IPS DF 4.7 (cell line): Measurements from ENCODE around the gene PEX14.

Experiments
- DNase-seq: peaks from one replicate; pipeline ENCODE4 v3.0.0-alpha.2; 2013; ENCODE audit warnings: low spot score; ENCODE audit errors: extremely low read depth

PEX14 gene

DNA sequence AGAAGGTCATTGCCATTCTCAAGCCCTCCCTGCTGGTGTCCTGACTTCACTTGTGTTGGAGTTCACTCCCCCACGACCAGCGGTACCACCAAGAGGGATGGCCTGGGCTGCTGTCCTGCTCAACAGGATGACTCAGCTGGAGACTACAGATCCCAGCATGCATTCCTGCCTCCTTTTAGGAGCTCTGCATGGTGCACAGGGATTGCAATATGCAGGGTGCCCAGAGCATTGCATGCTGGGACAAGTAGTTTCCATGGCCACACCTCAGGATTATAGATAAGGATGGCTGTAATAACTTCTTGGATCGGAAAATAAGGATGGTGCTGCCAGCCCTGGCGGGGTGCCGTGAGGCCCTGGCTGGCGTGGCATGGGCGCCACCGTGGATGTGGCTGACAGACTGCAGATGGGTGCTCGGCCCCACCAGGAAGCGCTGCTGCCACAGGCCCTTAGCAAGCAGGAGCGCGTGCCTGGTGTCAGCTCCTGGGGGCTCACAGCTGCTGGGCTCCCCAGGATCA lies 171.7 kb downstream of the PEX14 start:
- DNase-seq = no peak

DNA sequence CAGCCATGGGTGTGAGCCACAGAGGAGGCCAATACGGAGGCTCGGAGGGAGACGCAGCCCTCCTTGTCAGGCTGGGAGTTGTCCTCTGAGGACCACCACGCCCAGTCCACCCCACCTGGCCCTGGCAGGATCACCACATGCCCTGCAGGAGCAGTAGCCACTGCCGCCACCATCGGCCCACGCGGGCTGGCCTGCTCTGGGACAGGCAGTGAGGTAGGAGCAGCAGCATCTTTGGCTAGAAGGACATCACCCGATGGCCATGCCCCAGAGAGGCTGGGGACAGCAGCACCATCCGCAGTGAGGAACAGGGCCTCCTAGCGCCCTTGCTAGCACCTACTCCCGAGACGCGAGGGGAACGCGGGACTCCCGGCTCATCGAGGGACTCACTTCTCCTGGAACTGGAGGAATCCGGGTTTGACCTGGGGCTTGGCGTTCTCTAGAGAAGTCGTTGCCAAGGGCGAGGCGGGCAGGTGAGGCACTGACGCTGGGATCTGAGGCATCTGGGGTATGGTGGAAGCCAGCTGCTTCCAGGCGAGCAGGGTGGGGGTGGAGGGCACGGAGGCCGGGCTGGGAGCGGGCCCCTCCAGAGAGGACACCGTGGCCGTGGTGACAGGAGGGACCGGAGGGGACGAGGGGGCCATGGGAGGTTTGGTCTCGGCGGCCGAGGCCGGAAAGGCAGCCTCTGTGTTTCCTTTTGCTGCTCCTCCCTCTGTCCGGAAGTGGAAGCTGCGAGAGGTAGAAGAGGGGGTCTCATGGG lies 172.8 kb downstream of the PEX14 start:
- DNase-seq = no peak

DNA sequence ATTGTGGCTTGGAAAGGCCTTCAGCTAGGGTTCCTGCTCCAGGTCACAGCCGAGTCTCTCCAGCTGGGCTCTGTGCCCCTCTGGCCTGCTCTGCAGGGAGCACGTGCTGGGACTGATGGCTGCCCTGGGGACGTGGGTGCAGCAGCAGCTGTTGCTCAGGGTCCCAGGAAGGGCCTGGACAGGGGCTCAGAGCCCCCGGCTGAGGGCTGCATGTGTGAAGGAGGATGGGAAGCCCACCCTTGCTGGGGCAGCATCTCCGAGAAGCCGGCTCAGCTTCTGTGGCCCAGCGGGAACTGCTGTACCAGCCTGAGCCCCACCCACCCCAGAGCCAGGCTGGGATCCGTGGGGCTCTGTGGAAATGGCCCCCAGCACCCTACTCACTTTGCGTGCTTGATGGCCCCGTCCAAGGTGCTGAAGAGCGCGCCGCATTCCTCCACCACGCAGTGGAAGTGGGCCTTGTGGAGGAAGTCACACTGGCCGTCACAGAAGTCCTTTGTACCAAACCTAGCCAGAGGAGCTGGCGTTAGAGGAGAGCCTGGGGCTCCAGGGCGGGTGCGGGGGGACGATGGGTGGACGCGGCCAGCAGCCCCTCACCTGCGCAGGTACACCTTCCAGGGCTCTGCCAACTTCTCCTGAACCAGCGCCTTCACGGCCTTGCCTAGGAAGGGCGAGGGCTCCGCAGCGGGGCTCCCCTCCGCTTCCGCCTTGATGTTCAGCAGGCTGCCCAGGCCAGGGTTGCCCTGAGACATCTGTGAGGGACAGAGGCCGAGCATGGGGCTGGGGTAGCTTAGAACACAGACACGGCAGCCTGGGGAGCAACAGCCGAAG lies 174.2 kb downstream of the PEX14 start:
- no peak for DNase-seq

DNA sequence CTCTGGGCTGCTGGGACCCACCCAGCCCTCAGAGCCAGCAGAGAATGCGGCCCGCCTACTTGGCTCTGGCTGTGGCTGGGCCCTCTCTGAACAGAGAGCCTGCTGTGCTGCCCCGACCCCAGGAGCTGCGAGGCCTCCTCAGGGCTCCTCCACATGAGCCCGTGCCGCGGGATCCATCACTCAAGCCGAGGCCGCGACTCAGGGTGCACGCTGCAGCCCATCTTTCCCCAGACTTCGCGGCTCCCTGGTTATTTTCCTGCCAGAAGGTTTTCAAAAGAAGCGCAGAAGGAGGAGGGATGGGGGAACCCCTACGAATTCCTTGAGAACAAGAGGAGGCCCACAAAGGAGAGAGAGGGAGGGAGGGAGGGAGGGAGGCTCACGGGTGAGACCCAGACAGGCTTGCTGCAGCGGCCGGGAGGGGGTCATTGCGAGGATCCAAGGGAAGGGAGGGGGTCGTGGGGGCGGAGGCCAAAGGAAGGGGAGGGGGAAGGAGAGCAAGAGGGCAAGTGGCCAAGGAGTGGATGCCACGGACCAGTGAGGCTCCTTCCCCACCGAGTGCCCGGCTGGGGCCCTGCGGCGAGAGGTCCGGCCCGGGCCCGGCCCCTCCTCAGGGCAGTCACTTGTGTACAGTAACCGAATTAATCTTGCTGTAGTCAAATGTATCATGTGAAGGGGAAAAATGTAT lies 174.9 kb downstream of the PEX14 start:
- DNase-seq = no peak

DNA sequence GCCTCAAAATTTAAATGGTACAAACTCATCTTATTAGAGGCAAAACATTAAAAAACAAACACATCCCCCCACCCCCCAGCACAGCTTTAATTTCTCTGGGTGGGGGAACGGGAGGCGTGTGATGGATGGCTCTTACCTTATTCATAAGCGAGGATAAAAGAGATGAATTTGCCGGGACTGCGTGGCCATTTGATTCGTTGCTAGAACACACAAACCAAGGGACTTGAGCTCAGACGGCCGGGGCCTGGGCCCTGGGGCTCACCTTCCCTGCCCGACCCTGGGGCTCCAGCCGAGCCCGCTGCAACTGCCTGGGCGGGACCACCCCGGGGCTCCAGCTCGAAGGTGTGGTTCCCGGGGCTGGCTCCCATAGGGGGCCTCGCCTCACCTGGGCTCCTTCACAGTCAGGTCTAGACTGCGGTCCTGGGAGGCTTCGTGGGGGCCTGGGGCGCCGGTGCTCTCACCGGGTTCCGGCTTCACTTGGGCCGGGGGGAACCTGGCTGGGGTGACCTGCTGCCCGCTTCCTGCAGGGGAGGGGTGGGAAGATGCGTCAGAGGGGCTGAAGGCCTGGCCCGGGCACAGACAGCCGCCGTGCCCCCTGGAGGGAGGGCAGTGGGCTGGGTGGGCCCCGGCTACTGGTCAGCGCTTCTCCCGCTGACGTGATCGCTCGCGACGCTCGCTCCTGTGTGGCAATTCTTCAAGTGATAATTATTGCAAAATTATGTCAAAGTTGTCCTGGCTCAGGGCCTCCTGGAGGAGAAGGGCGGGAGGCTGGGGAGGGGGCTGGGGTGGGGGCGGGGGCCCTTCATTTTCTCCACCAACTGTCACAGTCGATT lies 176.0 kb downstream of the PEX14 start:
- DNase-seq = no peak

DNA sequence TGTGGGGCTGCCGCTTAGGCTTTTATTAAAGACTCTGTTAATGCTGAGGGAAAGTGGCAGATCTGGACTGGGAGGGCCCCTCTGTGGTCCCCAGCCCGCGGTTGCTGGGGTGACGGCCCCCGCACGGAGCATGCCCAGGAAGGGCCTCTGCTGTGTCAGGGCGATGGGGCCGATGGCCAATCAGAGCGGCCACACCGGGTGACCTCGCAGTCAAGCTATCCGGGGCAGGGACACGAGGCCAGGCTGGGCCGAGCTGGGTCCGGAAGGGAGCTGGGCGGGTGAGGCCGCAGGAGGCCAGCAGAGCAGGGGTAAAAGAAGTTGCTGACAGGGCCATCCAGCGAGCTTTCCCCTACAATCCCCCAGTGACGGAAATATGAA lies 176.6 kb downstream of the PEX14 start:
- no peak for DNase-seq

DNA sequence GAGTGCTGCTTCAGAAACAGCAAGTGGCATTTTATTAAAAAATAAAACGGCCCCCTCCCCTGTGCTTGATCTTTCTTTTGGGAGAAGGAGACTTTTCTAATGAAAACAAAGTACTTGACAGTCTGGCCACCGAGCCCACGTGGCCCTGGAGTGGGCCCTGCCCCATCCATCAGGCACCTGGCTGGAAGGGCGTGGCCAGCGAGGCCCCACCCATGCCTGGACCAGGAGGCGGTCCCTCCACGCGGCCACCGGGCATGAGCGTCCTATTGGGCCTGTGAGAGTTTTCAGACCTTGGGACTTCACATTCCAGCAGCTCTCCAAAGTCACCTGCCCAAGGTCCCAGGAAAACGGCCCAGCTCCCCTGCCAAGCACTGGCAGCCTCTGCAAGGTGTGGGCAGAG lies 177.0 kb downstream of the PEX14 start:
- DNase-seq = no peak

DNA sequence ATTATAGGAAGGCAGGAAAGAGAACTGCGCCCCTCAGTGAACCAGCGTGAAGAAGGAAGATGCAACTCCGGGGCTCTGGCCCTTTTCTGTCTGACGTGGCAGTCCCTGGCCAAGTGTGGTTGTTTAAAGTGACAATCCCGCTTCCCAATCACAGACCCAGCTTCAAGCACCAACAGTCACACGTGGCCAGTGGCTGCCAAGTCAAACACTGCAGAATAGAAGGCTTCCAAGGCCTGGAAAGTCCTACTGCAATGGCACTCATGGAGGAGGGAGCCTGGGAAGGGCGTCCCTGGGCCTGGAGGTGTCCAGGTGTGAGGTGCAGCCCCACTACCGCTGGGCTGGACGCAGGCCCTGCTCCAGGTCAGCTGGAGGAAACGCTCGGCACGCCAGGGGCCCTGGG lies 177.9 kb downstream of the PEX14 start:
- no peak for DNase-seq

DNA sequence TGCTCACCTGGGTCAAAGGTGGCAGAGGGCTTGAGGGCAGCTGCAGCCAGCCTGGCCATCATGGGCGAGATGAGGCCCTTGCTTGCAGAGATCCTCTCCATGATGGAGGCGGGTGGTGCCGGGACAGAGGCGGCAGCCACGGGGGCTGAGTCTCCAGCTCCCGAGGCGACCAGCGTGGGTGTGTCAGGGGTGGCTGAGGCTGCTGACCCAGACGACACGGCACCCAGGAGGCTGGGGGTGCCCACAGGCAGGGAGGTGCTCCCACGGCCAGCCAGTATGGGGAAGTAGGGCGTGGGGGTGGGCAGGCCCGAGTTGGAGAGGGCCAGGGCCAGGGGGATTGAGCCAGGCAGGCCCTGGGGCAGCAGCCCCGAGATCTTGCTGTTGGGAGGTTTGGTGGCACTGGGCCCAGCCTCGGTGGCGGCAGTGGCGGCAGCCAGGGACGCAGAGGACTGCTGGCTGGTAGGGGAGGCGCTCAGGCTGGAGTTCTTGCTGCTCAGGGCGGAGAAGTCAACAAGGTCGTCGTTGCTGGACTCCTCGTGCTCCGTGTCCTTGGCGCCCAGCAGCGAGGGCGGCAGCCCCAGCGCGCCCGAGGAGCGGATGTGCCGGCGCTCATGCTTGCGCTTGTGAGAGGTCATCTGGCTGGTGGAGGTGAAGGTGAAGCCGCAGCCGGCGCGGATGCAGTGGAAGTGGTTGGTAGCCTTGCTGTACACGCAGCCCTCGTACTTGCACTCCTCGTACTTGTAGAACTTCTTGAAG lies 178.8 kb downstream of the PEX14 start:
- DNase-seq = no peak

DNA sequence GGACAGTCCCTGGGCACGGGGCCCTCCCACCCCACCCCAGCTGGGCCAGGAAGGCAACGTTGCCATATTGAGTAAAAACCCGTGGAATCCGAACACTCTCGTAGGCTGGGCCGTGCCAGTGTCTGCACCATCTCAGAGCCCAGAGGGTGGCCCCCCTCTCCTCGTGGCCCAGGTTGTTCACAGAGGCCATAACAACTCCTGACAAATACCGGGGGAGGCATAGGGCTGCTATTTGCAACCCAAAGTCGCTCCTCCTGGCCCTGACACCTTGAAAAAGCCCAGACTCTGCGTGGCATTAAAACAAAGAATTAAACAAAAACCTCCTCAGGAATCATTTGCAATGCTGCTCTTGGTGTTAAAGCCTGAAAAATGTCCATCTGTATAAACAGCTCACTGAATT lies 180.3 kb downstream of the PEX14 start:
- DNase-seq = no peak

DNA sequence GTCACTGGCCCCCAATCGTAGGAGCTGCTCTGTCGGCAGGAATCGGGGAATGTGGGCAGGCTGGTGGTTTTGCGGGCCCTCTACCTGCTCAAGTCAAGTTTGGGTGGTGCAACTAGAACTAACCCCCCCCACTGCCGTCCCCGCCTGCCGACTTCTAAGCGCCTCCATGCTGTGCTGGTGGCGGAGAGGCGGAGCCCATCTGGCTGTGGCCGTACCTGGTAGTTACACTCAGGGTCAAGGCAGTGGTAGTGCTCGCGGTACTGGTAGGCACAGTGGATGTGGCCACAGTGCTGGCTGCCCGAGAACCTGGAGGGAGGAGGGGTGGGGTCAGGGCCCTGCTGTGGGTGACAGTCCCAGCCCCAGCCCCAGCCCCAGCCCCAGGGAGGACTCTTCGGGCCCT lies 181.7 kb downstream of the PEX14 start:
- DNase-seq = no peak

DNA sequence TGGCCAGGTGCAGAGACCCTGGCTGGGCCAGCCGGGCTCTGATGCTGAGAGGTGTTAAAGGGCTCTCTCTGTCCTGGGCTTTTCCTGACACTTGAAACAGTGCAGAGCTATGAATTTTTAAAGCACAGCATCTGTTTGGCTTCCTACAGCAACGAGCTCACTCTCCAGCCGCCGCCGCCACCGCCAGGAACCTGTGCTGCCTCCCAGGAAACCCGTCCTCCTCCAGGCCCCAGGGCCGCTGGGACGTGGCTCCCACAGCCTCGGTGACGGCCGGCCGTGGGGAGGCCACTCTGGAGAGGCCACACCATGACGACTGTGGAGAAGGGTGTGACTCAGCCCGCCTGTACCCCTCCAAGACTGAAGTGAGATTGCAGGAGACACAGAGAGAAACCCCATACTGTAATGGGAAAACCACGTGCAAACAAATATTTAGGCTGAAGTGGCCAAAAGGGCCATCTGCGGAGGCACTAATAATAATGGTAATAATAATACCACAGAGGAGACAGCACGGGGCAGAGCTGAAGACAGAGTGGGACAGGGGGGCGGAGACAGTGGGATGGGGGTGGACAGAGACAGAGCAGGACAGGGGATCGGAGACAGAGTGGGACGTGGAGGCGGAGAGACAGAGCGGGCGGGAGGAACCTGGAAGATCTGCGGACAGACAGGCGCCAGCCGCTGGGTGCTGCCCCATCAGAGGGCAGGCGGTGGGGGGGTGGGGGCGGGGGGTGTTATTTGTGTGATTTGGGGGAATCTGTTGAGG lies 182.5 kb downstream of the PEX14 start:
- no peak for DNase-seq

DNA sequence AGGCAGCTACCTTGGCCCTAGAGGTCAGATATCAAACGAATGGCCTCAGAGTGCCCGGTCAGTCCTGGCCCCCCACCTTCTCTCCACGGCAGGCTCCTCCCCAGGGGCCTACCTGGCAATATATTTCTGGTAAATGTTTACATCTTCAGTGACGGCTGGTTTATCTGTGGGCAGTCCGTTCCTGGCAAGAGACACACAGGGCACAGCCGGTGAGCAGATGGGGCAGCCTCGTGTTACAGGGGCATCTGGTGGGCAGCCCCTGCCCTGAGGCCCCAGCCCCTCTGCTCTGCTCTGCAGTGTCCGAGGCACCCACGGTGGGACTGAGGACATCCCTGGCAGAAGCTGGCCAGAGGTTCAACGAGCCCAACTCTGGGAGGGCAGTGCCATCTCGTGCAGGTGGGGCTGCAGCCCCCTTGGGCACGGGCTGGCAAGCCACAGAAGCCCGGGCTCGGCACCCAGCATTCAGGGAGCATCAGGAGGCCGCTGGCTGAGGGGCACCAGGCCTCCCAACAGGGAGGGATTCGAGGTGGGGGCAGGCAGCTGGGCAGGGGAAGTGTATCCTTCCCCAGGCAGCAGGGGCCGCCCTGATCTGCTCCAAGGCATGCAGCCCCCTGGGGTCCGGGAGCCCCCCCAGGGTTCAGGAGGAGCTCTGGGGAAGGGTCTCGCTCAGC lies 183.8 kb downstream of the PEX14 start:
- no peak for DNase-seq

DNA sequence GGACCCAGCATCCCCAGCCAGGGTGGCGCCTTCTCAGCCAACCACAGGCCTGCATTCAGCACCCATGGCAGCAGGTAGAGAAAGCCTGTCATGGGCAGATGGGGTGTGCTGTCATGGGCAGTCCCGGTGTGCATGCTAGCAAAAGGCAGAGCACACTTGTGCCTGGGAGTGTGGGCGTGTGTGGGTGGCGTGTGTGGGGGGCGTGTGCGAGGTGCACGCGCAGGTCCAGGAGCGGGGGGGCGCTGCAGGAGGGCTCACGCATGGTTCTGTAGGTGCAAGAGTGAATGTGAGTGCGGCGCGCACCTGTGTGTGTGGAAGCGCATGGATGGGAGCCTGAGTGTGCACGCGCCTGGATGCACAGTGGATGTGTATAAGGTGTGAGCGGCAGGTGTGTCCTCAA lies 184.5 kb downstream of the PEX14 start:
- no peak for DNase-seq

DNA sequence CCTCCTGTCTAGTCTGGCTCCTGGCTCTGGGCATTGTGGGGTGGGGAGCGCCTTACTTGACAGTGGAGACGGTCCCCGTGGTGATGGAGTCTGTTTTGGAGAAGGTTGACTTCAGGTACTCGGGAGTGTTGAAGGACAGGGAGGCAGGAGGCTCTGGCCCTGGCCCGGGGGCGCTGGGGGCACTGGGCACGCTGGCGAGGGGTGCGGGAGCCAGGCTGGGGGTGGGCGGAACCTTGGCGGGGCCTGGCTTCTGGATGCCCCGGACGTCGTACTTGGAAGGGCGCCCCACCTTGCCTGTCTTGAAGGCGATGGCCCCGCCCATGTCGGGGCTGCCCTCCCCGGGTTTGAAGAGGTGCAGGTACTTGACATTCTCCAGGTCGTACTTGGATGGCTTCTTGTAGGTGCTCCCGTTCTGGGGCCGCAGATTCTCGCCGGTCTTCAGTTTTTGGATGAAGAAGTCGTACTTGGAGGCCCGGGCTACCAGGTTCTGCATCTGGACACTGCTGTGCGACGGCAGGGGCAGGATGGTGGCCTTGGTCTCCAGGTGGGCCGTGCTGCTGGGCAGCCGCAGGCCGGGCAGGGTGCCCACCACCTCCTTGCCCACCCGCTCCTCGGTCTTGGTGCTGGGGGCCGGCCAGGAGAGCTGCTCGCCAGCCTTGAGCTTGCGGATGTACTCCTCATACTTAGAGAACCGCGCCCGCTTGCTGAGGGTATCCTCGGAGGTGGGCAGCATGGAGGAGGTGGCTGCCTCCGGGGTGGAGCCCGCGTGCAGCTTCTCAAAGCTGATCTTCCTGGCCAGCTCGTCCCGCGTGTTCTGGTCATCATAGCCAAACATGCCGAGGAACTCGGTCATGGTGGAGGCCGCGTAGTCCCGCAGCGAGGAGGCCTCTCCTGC lies 185.1 kb downstream of the PEX14 start:
- DNase-seq = no peak

DNA sequence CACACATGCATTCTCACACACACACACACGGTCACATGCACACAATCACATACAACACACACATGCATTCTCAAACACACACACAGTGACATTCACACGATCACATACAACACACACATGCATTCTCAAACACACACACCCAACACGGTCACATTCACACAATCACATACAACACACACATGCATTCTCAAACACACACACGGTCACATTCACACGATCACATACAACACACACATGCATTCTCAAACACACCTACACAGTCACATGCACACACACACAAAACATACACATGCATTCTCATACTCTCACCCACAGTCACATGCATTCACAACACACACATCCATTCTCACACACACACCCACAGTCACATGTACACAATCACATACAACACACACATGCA lies 186.7 kb downstream of the PEX14 start:
- no peak for DNase-seq

DNA sequence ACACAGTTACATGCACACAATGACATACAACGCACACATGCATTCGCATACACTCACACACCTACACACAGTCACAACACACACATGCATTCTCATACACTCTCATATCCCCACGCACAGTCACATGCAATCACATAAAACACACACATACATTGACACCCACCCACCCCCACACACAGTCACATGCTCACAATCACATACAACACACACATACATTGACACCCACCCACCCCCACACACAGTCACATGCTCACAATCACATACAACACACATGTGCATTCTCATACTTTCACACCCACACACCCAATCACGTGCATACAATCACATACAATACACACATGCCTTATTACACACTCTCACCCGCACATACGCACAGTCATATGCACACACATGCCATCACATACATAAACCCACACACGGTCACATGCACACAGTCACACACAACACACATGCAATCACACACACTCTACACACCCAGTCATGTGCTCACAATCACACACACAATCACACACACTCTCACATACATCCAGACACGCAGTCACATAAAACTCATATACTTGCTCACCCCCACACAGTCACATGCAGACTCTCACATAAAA lies 187.4 kb downstream of the PEX14 start:
- DNase-seq = no peak
